HG03469 (cell line): ENCODE data around the gene MGAM2.
"Not testable (repeated sequence)": the region's sequence is repeated elsewhere in the genome, so short reads cannot be mapped to it uniquely, and the experiment has no call there.

Experiments used
- ATAC-seq: cut with Tn5 transposase; IDR thresholded peaks from one replicate; pipeline ENCODE4 v1.9.1; 2021; ENCODE audit warnings: mild to moderate bottlenecking, moderate library complexity, moderate number of reproducible peaks; ENCODE audit not compliant: unreplicated experiment

Gene MGAM2

DNA sequence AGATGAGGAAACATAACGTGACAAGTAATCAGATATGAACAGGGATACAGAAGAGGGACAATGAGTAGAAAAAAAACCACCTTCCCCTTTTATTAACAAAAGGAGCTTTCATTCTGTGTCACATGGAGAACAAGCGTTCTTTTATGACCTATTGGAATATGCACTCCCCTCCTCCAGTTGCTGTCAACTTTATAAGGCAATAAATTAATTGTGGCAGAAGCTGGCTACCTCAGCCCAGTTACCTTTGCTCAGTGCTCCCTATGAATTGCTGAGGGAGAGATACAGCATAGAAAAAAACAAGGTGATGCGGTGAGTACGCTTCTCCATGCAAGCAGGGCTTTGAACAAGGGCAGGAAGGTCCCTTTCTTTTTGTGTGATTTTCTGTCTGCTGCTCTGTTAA lies at the start of gene MGAM2:
MGAM2 (plus strand) TSS at position 220 of the 400 bp plus-strand sequence. CDS start 5,156 bp downstream, outside the sequence.
- no peak for ATAC-seq

DNA sequence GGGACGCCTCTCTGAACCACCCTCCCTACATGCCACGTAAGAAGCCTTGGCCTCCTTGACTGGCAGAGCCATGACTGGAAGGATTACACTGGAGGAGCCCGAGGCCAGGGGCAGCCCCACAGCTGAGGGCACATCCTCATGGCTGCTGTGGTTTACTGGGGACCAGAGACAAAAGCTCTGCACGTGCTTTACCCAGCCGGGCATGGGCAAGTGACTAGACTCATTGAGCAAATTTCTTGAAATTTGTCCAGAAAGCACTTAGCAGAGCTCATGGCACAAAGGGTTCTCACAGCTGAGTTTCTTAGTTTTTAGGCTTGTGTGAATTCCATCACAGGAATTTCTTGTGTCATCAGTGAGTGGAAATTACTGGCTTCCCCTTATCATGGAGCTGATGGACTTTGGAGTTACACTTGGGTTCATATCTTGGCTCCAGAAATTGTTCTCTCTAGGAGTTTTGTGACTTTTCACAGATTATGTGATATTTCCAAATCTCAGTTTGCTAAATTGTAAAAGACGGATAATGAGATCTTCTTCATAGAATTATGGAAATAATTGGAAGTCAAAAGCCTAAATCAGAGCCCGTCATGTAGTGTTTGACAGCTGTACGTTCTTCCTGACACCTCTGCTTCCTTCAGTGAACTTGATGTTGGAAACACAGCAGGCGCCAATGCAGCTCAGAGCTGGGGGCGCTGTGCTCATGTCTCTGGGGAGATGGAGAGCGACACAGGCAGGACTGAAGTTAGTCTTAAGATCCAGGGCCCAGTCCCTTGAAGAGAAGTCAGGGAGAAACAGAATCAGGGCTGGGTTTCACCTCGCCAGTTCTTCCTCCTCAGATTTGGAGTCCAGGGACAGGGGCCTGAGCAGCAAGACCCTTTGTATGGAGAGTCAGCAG lies 47.7 kb upstream of the MGAM2 start:
- ATAC-seq: no peak

GRCh38 chr7:142066536-142066935 lies 45.0 kb upstream of the MGAM2 start:
- no peak for ATAC-seq

GRCh38 chr7:142077762-142078161 lies 33.8 kb upstream of the MGAM2 start:
- ATAC-seq: no peak

DNA sequence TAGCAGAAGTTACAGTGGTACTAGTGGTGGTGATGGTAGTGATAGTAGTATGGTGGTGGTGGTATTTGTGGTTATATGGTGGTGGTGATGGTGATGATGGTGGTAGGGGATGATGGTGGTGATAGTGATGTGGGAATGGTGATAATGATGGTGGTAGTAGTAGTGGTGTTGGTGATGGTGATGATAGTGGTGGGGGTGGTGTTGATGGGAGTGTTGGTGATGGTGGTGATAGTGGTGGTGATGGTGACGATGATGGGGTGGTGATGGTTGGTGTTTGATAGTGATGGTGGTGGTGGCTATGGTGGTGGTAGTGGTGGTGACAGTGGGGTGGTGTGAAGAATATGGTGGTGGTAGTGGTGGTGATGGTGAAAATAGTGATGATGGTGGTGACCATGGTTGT lies 27.9 kb upstream of the MGAM2 start:
- no peak for ATAC-seq

- no peak for ATAC-seq
Observed at GRCh38 chr7:142085428-142085827, 26.1 kb upstream of the MGAM2 start.

- ATAC-seq: no peak
Observed at GRCh38 chr7:142088022-142088714, 23.4 kb upstream of the MGAM2 start.

GRCh38 chr7:142089035-142089434 lies 22.5 kb upstream of the MGAM2 start:
- ATAC-seq: no peak

- no peak for ATAC-seq
Observed at GRCh38 chr7:142091961-142092360, 19.6 kb upstream of the MGAM2 start.

DNA sequence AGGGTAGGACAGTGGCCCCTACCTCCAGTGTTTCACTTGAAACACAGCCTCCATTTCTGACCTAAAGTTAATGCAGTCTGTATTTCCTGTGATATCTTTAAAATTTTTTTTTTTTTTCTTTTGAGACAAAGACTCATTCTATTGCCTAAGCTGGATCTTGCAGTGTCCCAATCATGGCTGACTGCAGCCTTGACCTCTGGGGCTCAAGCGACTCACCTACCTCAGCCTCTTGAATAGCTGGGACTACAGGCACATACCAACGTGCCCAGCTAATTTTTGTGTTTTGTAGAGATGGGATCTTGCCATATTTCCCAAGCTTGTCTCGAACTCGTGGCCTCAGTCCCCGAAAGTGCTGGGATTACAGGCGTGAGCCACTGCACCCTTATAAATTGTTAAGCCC lies 16.7 kb upstream of the MGAM2 start:
- ATAC-seq: no peak

GRCh38 chr7:142097571-142097970 lies 13.9 kb upstream of the MGAM2 start:
- no peak for ATAC-seq

DNA sequence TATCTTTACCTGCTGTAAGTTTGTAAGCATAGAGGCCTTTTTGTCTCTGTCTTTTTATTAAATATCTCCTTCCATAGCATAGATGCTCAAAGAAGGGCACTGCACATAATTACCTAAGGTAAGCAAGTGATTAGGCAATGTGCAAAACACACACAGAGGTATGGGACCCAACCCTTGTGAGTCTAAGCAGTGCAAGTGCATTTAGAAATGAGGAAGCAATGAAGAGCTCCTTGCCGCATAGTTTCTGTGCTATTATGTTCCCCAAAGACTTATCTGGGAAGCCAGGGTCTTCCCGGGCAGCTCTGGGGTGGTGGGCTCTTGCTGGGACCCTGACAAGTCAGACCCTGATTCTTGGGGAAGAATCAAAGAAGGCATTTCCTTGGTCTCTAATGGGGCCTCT lies 13.5 kb upstream of the MGAM2 start:
- no peak for ATAC-seq

GRCh38 chr7:142099347-142099746 lies 12.2 kb upstream of the MGAM2 start:
- ATAC-seq: not testable (repeated sequence)

DNA sequence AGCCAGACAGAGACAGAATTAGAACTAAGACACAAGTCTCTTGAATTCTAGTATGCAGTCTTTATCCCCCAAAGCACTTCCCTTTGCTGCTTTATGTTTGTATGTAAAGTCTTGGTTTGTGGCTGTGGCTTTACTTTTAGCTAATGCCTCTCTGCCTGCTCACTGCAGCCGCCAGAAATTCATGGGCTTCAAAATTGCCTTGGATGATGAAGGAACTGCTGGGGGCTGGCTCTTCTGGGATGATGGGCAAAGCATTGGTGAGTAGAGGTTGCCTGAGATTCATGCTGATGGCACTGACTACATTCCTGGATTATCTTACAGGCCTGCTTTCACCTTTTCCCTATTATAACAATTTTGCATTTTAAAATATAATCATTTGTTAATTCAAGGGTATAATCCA lies 10.9 kb upstream of the MGAM2 start:
- no peak for ATAC-seq

GRCh38 chr7:142101794-142102193 lies 9.7 kb upstream of the MGAM2 start:
- ATAC-seq: not testable (repeated sequence)

DNA sequence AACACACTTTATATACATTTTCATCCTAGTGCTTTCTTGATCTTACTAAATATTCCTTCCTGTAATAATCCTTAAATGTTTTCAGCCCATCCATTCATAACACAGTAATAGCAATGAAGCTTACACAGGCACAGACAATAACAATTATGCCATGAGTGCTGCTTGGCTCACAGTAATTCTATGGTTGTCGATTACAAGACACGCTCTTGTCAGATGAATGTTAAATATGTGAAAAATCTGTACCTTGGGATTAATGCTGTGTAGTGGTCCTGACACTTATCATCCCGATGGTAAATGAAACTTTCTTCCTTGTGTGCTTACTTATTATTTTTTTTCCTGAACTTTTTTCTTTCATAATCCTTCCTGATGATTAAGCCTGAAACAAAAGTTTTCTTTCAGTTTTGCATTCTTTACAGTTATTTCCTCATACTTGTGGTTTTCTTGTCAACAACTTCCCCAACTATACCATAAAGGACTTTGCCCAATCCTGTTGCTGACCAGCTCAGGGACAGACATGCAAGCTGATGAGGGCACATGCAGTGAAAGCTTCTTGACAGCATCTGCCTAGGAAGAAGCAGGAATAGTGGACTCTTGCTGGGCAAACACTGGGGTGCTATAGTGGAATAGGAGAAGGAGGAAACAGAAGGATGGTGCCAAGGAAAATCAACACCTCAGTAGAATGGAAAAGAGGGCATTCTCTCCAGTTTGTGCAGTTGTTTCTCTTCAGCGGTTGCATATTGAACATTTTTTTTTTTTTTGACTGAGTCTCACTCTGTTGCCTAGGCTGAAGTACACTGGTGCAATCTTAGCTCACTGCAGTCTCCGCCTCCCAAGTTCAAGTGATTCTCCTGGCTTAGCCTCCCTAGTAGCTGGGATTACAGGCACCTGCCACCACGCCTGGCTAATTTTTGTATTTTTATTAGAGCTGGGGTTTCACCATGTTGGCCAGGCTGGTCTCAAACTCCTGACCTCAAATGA lies 6.7 kb upstream of the MGAM2 start:
- ATAC-seq: no peak

DNA sequence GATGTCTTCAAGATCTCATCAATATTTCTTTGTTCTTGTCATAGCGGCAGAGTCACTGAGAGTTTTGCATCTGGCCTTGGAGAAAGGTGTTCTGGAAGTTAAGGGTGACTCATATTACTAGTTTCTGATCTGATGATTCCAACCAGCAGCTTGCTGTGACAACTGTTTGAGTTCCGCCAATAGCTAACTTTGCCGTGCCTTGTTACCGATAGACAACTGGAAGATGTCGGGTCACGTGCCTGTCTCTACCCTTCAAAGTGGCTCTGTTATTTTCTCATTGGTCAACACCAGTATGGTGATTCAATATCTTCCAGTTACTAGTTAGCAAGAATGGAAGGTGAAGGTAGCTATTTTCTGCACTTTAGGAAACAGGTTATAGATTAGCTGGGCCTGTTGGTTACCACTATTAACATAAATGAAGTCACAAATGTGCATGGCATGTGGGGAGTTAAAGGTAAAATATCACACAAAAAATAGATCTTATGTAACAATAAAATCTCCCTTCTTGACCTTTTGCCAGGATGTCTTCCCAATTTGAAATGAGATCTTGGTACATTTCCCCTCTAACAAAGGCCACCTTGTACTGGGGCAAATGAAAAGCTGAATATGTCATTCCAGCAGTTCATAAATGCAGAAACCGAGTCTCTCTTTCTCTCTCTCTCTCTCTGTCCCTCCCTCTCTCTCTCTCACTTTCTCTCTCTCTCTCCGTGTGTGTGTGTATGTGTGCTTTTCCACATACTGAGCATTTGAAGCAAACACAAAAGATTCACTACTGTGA lies 2.6 kb upstream of the MGAM2 start:
- ATAC-seq: no peak

GRCh38 chr7:142110098-142110497 lies 1.4 kb upstream of the MGAM2 start:
- no peak for ATAC-seq

- ATAC-seq: no peak
Observed at GRCh38 chr7:142110638-142111037, 880 bp upstream of the MGAM2 start.

DNA sequence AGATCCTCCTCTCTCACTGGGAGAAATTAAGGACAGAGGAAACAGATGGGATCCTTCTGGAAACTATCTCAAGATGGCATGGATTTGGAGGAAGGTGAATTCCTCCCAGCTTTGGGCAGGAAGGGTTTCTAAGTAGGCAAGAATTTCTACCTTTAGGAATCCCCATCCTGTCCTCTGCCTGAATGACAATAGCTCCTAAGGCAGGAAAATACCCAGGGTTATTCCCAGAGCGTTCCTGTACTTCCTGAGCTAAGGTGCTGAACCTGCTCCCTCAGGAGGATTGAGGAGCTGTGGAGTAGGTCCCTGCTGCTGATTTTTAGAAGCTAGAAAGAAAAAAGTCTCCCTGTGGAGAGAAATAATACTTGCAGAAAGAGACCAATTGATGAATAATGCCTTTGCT lies 568 bp downstream of the MGAM2 start:
- ATAC-seq: no peak
